Neural cell (in vitro differentiated cells): ENCODE measurements around the gene UBASH3A. TPM values are rescaled to one million over a fixed set of nuclear protein-coding genes. Genes with fewer than 3 reads are reported as not detected.

ENCODE experiments used
- H2AFZ ChIP-seq: fragments of 200-600, 300-800 bp; sonication (generic), shearing (Covaris generic); 2 replicates; pipeline ENCODE4 v1.6.0; 2014; ENCODE audit warnings: low read depth, mild to moderate bottlenecking, antibody characterized with exemption, low read length, moderate library complexity
- H3F3A ChIP-seq: fragments of 200-600 bp; shearing (Covaris generic); 2 replicates; pipeline ENCODE4 v1.6.1; 2016; ENCODE audit warnings: mild to moderate bottlenecking, moderate library complexity, mixed read lengths, antibody characterized with exemption, low read length; ENCODE audit not compliant: insufficient read depth, poor library complexity, severe bottlenecking
- H3K27ac ChIP-seq: fragments of 200-600, 300-800 bp; sonication (generic), shearing (Covaris generic); 2 replicates; pipeline ENCODE4 v1.5.1; 2014; ENCODE audit warnings: mild to moderate bottlenecking, low read length, moderate library complexity
- H3K27me3 ChIP-seq: fragments of 300-800, 200-600 bp; sonication (generic), shearing (Covaris generic); 2 replicates; pipeline ENCODE4 v1.6.0; 2014; ENCODE audit warnings: mild to moderate bottlenecking, low read depth, low read length, moderate library complexity; ENCODE audit not compliant: insufficient read depth
- H3K36me3 ChIP-seq: fragments of 300-800, 200-600 bp; sonication (generic), shearing (Covaris generic); 2 replicates; pipeline ENCODE4 v1.5.1; 2014; ENCODE audit warnings: mild to moderate bottlenecking, antibody characterized with exemption, low read length, moderate library complexity; ENCODE audit not compliant: insufficient read depth
- H3K4me2 ChIP-seq: fragments of 300-800, 200-600 bp; sonication (generic), shearing (Covaris generic); 2 replicates; pipeline ENCODE4 v1.6.0; 2014; ENCODE audit warnings: mild to moderate bottlenecking, low read length
- H3K4me3 ChIP-seq: fragments of 300-800, 200-600 bp; sonication (generic), shearing (Covaris generic); 2 replicates; pipeline ENCODE4 v1.5.1; 2014; ENCODE audit warnings: mild to moderate bottlenecking, low read length, moderate library complexity
- H3K79me2 ChIP-seq: fragments of 200-600 bp; shearing (Covaris generic); replicated peaks from 2 replicates; pipeline ENCODE4 v1.6.0; 2014; ENCODE audit warnings: mild to moderate bottlenecking, low read length, moderate library complexity; ENCODE audit not compliant: insufficient read depth
- H3K9ac ChIP-seq: fragments of 300-800, 200-600 bp; sonication (generic), shearing (Covaris generic); 2 replicates; pipeline ENCODE4 v1.6.1; 2016; ENCODE audit warnings: mild to moderate bottlenecking, low read length, mixed read lengths
- H3K9me2 ChIP-seq: fragments of 200-600 bp; shearing (Covaris generic); 2 replicates; pipeline ENCODE4 v1.6.1; 2016; ENCODE audit warnings: mild to moderate bottlenecking, low read length, mixed read lengths; ENCODE audit not compliant: insufficient read depth
- H3K9me3 ChIP-seq: fragments of 200-600, 300-800 bp; sonication (generic), shearing (Covaris generic); 2 replicates; pipeline ENCODE4 v1.6.1; 2016; ENCODE audit warnings: mild to moderate bottlenecking, mixed run types, low read length, moderate library complexity, mixed read lengths
- H4K20me1 ChIP-seq: fragments of 200-600 bp; shearing (Covaris generic); 2 replicates; pipeline ENCODE4 v1.6.1; 2016; ENCODE audit warnings: mild to moderate bottlenecking, mixed run types; ENCODE audit not compliant: insufficient read depth
- CTCF ChIP-seq: fragments of 450-650 bp; IDR thresholded peaks from 2 replicates; pipeline ENCODE4 v1.5.1; 2014; ENCODE audit warnings: antibody characterized with exemption, mild to moderate bottlenecking, moderate library complexity; ENCODE audit not compliant: poor library complexity, severe bottlenecking
- EP300 ChIP-seq: fragments of 450-650 bp; conservative IDR thresholded peaks from 2 replicates; pipeline ENCODE4 v1.6.1; 2014; ENCODE audit warnings: antibody characterized with exemption, mild to moderate bottlenecking, moderate library complexity; ENCODE audit not compliant: poor library complexity, severe bottlenecking
- EZH2 ChIP-seq: fragments of 200-600, 300-800 bp; shearing (Covaris generic), sonication (generic); IDR thresholded peaks from 2 replicates; pipeline ENCODE4 v1.6.1; 2014; ENCODE audit warnings: antibody characterized with exemption, low read length, borderline replicate concordance, mild to moderate bottlenecking; ENCODE audit not compliant: insufficient read depth, poor library complexity, severe bottlenecking
- MXI1 ChIP-seq: fragments of 450-650 bp; conservative IDR thresholded peaks from 2 replicates; pipeline ENCODE4 v1.6.1; 2014; ENCODE audit warnings: antibody characterized with exemption, mild to moderate bottlenecking; ENCODE audit not compliant: poor library complexity, severe bottlenecking
- POLR2AphosphoS5 ChIP-seq: IDR thresholded peaks from 2 replicates; pipeline ENCODE4 v1.6.1; 2012
- RAD21 ChIP-seq: fragments of 450-650 bp; conservative IDR thresholded peaks from 2 replicates; pipeline ENCODE4 v1.6.1; 2014; ENCODE audit warnings: antibody characterized with exemption, mild to moderate bottlenecking, moderate library complexity
- SMC3 ChIP-seq: fragments of 450-650 bp; conservative IDR thresholded peaks from 2 replicates; pipeline ENCODE4 v1.6.1; 2014; ENCODE audit warnings: antibody characterized with exemption, mild to moderate bottlenecking, moderate library complexity; ENCODE audit not compliant: poor library complexity
- TAF1 ChIP-seq: IDR thresholded peaks from 2 replicates; pipeline ENCODE4 v1.6.1; 2012; ENCODE audit warnings: low read depth
- polyA plus RNA-seq: library from polyadenylated mRNA; depleted of rRNA; stranded (reverse); fragments of >200 nt; gene quantifications from 2 replicates; pipeline ENCODE4 v1.2.3, GENCODE V29; 2014
- TF ChIP-seq, protein P1 (sequence below): IDR thresholded peaks from 2 replicates; pipeline ENCODE4 v1.6.1; 2012; ENCODE audit warnings: borderline replicate concordance

Gene UBASH3A
- polyA plus RNA-seq, 1 donor from 2014 or later: not detected

- H3F3A ChIP-seq: no peaks in the 10 kb centered on the region
- no peak overlapping the region for H3K4me3 ChIP-seq
- no peaks in the 10 kb centered on the region for H3K27me3 ChIP-seq
- TF ChIP-seq CTCF: no peak
- TF ChIP-seq EZH2: no peak
- TF ChIP-seq TAF1: no peak
- TF ChIP-seq SMC3: no peak
- no peak for TF ChIP-seq RAD21
- no peak for TF ChIP-seq EP300
- no peak for TF ChIP-seq MXI1
- TF ChIP-seq, protein P1, sequence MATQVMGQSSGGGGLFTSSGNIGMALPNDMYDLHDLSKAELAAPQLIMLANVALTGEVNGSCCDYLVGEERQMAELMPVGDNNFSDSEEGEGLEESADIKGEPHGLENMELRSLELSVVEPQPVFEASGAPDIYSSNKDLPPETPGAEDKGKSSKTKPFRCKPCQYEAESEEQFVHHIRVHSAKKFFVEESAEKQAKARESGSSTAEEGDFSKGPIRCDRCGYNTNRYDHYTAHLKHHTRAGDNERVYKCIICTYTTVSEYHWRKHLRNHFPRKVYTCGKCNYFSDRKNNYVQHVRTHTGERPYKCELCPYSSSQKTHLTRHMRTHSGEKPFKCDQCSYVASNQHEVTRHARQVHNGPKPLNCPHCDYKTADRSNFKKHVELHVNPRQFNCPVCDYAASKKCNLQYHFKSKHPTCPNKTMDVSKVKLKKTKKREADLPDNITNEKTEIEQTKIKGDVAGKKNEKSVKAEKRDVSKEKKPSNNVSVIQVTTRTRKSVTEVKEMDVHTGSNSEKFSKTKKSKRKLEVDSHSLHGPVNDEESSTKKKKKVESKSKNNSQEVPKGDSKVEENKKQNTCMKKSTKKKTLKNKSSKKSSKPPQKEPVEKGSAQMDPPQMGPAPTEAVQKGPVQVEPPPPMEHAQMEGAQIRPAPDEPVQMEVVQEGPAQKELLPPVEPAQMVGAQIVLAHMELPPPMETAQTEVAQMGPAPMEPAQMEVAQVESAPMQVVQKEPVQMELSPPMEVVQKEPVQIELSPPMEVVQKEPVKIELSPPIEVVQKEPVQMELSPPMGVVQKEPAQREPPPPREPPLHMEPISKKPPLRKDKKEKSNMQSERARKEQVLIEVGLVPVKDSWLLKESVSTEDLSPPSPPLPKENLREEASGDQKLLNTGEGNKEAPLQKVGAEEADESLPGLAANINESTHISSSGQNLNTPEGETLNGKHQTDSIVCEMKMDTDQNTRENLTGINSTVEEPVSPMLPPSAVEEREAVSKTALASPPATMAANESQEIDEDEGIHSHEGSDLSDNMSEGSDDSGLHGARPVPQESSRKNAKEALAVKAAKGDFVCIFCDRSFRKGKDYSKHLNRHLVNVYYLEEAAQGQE: no peak
- no peaks in the 10 kb centered on the region for H3K9me3 ChIP-seq
- no peak overlapping the region for H3K27ac ChIP-seq
- no peaks in the 10 kb centered on the region for H3K9me2 ChIP-seq
- no peaks in the 10 kb centered on the region for H4K20me1 ChIP-seq
- no peaks in the 10 kb centered on the region for H3K79me2 ChIP-seq
- H3K9ac ChIP-seq: no peak overlapping the region
- H2AFZ ChIP-seq: no peak overlapping the region
- no peak overlapping the region for H3K4me2 ChIP-seq
- H3K36me3 ChIP-seq: no peaks in the 10 kb centered on the region
These were observed 22.2 kb upstream of the UBASH3A start for GRCh38 chr21:42381347-42381984.

DNA sequence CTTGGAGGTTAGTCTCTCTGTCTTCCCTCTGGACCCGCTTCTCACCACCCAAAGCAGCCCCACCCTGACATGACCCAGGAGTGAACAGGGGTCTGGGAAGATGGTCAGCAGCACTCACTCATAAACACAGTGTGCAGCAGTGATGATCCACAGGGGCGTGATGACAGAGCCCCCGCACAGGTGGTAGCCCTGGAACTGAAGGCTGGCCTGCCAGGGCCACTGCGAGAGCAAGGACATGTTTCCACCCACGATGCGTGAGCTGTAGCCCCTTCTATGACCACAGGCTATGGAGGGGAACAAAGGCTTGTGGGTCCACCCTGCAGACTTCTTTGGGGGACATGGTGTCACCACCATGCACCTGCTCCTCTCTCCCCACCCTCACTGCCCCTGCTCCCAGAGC, 20.8 kb upstream of the UBASH3A start:
- no peaks in the 10 kb centered on the region for H4K20me1 ChIP-seq
- no peak for TF ChIP-seq POLR2AphosphoS5
- TF ChIP-seq TAF1: no peak
- no peak for TF ChIP-seq RAD21
- TF ChIP-seq EZH2: no peak
- no peak for TF ChIP-seq MXI1
- TF ChIP-seq CTCF: no peak
- TF ChIP-seq, protein P1: no peak
- no peak for TF ChIP-seq EP300
- TF ChIP-seq SMC3: no peak
- no peak overlapping the region for H3K4me2 ChIP-seq
- no peaks in the 10 kb centered on the region for H3K79me2 ChIP-seq
- no peak overlapping the region for H2AFZ ChIP-seq
- H3K27me3 ChIP-seq: no peaks in the 10 kb centered on the region
- no peaks in the 10 kb centered on the region for H3K9me3 ChIP-seq
- H3K36me3 ChIP-seq: no peaks in the 10 kb centered on the region
- H3F3A ChIP-seq: no peaks in the 10 kb centered on the region
- no peak overlapping the region for H3K4me3 ChIP-seq
- no peak overlapping the region for H3K9ac ChIP-seq
- H3K9me2 ChIP-seq: no peaks in the 10 kb centered on the region
- no peak overlapping the region for H3K27ac ChIP-seq
